Thyroid gland (tissue), 4 donors: ENCODE measurements around the gene MREG. TPM values are rescaled to one million over a fixed set of nuclear protein-coding genes. Genes with fewer than 3 reads are reported as not detected.

Source experiments
- DNase-seq, 2 donors: peaks; one replicate each; pipeline ENCODE4 v3.0.0-alpha.2; 2019
- H3K27ac ChIP-seq, 3 donors: fragments of 200-600 bp; sonication (generic); 1 replicate in 2 of 3; 2 replicates in 1 of 3; pipeline ENCODE4 v1.5.1; 2016 to 2019; ENCODE audit warnings: mild to moderate bottlenecking in 1 of 3, moderate library complexity in 1 of 3
- H3K27me3 ChIP-seq: fragments of 200-600 bp; sonication (generic); one replicate; pipeline ENCODE4 v1.5.1; 2019
- H3K36me3 ChIP-seq, 2 donors: fragments of 200-600 bp; sonication (generic); one replicate each; pipeline ENCODE4 v1.5.1; 2016 to 2019
- H3K4me1 ChIP-seq, 2 donors: fragments of 200-600 bp; sonication (generic); one replicate each; pipeline ENCODE4 v1.5.1; 2017 to 2019
- H3K4me3 ChIP-seq, 3 donors: fragments of 200-600 bp; sonication (generic); replicated peaks in 1 of 3; 1 replicate in 2 of 3; 2 replicates in 1 of 3; pipeline ENCODE4 v1.5.1; 2016; ENCODE audit warnings: mild to moderate bottlenecking in 1 of 3
- H3K9me3 ChIP-seq: fragments of 200-600 bp; sonication (generic); one replicate; pipeline ENCODE4 v1.5.1; 2017
- CTCF ChIP-seq, 6 experiments: fragments of 200-600 bp in 3 of 6; fragments of 450-650 bp in 3 of 6; sonication (generic) in 3 of 6; IDR thresholded peaks; one replicate each; pipeline ENCODE4 v1.5.1; 2016 to 2019; ENCODE audit warnings: antibody characterized with exemption in 6 of 6, mild to moderate bottlenecking in 2 of 6, inconsistent platforms in 1 of 6, moderate library complexity in 1 of 6
- POLR2A ChIP-seq, 2 donors: fragments of 450-650 bp; IDR thresholded peaks; one replicate each; pipeline ENCODE4 v1.6.1; 2017; ENCODE audit warnings: antibody characterized with exemption in 2 of 2, mild to moderate bottlenecking in 2 of 2, moderate library complexity in 1 of 2
- WGBS, 2 donors: methylation state at CpG; one replicate each; pipeline ENCODE4 v1.1.5; 2017; 5-methylcytosine and 5-hydroxymethylcytosine counted together
- intact Hi-C: fragments of 100-400 bp; cut with DNase I; formaldehyde crosslinking; loops from one replicate; pipeline ENCODE4 v1.15.1; 2023
- total RNA-seq, 4 donors: library from RNA; depleted of rRNA; stranded (reverse); fragments of >200 nt; gene quantifications; one replicate each; pipeline ENCODE4 v1.2.3, GENCODE V29; 2016

MREG gene, protein sequence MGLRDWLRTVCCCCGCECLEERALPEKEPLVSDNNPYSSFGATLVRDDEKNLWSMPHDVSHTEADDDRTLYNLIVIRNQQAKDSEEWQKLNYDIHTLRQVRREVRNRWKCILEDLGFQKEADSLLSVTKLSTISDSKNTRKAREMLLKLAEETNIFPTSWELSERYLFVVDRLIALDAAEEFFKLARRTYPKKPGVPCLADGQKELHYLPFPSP
- 1 to 10 TPM; 4.4 to 5.4 (median 5.2) TPM for total RNA-seq

DNA sequence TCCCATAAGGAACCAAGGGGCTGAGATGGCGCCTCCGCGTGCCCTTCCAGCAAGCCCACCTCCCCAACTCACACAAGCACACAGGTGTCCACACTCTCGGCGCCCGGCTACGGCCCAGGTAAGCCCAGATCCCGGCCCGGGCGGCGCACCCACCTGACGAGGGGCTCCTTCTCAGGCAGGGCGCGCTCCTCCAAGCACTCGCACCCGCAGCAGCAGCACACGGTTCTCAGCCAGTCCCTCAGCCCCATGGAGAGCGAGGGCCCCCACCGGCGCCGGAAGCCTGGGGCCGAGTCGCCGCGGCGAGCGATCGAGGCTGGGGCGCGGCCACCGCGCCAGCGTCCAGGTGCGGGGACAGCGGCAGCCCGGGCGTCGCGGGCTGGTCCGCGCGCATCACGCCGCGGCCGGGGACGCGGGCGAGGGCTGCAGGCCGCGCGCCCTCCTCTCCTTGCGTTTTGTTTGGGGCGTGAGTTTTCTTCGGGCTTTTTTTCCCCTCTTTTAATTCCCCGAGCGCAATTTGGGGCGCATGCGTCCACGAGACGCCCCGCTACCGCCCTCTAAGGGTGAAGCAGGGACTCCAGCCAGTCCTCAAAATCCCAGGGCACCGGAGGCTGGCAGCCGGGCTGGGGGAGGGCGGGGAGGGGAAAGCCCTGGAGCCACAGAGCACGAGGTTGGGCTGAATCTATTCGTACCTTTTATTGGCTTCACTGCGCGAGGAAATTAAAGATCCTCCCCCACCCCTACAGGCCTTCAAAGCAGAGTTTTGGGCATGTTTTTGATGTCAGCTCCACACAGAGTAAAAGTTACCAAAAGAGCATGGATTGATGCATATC lies at the start of gene MREG:
Gene MREG, minus strand, starts transcription at position 472 of the 830 bp plus-strand sequence. Its CDS starts 224 bp downstream, at position 248.
- WGBS, 2 donors, result 0 to 1% methylated on average over 18 to 63 of the region's 70 CpGs

DNA sequence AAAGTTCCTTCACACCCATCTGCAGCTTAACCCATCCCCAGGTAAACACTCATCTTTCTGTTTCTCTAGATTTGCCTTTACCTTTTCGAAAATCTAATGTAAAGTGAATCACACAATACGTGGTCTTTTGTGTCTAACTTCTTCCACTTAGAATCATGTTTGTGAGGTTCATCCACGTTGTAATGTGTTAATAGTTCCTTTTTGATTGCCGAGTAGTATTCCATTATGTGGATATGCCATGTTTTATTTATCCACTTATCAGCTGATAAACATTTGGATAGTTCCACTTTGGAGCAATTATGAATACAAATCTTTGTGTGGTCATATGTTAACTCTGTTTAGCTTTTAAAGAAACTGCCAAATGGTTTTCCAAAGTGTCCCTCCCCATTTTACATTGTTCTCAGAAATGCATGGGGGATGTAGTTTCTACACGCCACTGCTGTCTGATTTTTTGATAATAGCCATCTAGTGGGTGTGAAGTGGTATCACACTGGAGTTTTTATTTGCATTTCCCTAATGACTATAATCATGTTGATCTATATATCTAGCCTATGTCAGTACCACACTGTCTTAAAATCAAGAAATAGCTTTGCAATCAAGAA lies 46.0 kb upstream of the MREG start:
- Histone ChIP-seq H3K4me3 (no peak overlapping the region), H3K4me1 (peaks cover 25 to 32% of the 10 kb centered on the region in 2 donors), H3K9me3 (no peaks in the 10 kb centered on the region), H3K27me3 (no peaks in the 10 kb centered on the region), H3K27ac (peak overlapping the region in 1 of 3 donors; percentile 93), H3K36me3 (no peaks in the 10 kb centered on the region)
- TF ChIP-seq POLR2A (IDR thresholded peaks at IDR 0.05), result no peak
- TF ChIP-seq CTCF (IDR thresholded peaks at IDR 0.05), result peak in 1 of 6 experiments; percentile 11
- intact Hi-C loops, result no loop called here
- WGBS, 2 donors, result 95 to 98% methylated on average over 5 of the region's 5 CpGs
- no peak for DNase-seq

More for the DNA sequence above, at the start of gene MREG:
- Histone ChIP-seq H3K36me3 (no peaks in the 10 kb centered on the region), H3K4me3 (peak within 1 kb of the TSS in 2 of 3 donors; percentile 48 to 49), H3K27ac (peak within 1 kb of the TSS in 2 of 3 donors; percentile 51 to 63), H3K9me3 (no peaks in the 10 kb centered on the region), H3K4me1 (peaks cover 4 to 14% of the 10 kb centered on the region in 2 donors), H3K27me3 (no peaks in the 10 kb centered on the region)
- TF ChIP-seq POLR2A (IDR thresholded peaks at IDR 0.05), result peak in 1 of 2 donors; percentile 29
- peak; percentile 19 to 89 (median 40) for TF ChIP-seq CTCF (IDR thresholded peaks at IDR 0.05)
- intact Hi-C loops, result no loop called here
- peak; percentile 75 to 85 for DNase-seq

GRCh38 chr2:216057688-216058193 lies 44.4 kb upstream of the MREG start:
- TF ChIP-seq POLR2A (IDR thresholded peaks at IDR 0.05) (peak in 1 of 2 donors; percentile 41), CTCF (IDR thresholded peaks at IDR 0.05) (no peak)
- 8 to 27% methylated on average over 7 of the region's 7 CpGs for WGBS, 2 donors
- Histone ChIP-seq H3K4me3 (no peak overlapping the region), H3K4me1 (peaks cover 25 to 32% of the 10 kb centered on the region in 2 donors), H3K9me3 (no peaks in the 10 kb centered on the region), H3K27me3 (no peaks in the 10 kb centered on the region), H3K36me3 (no peaks in the 10 kb centered on the region), H3K27ac (peak overlapping the region; percentile 60 to 93 (median 74))
- DNase-seq, result peak; percentile 72 to 80
- intact Hi-C loops, result no loop called here

DNA sequence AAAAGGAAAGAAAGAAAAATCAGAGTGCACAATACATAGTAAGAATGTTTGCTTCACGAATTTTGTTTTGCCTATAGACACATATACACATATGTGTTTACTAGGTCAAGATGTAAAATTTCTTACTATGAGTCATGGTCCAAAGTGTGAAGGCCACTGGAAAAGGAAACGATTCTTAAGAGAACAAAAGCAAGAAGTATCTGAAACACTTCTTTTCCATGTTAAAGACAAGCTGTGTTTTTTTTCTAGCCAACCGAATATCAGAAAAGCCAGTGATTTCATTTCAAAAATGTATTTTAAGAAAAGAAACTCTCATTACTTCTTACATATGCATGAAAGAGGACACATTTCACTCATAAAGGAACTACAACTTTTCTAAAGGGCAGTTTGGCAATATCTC lies 43.4 kb upstream of the MREG start:
- 46 to 50% methylated on average over 3 of the region's 3 CpGs for WGBS, 2 donors
- TF ChIP-seq POLR2A (IDR thresholded peaks at IDR 0.05) (no peak), CTCF (IDR thresholded peaks at IDR 0.05) (no peak)
- H3K4me1 ChIP-seq, result peaks cover 25 to 32% of the 10 kb centered on the region in 2 donors
- no peak overlapping the region for H3K4me3 ChIP-seq
- H3K27ac ChIP-seq, result peak overlapping the region; percentile 66 to 93 (median 74)
- intact Hi-C loops, result no loop called here
- DNase-seq, result no peak
- H3K9me3 ChIP-seq, result no peaks in the 10 kb centered on the region
- H3K36me3 ChIP-seq, result no peaks in the 10 kb centered on the region
- H3K27me3 ChIP-seq, result no peaks in the 10 kb centered on the region
